Fibroblast of pulmonary artery (primary cell): ENCODE data around the gene EIPR1.
"Not testable (repeated sequence)": the region's sequence is repeated elsewhere in the genome, so short reads cannot be mapped to it uniquely, and the experiment has no call there.

Source experiments
- DNase-seq: peaks from one replicate; pipeline ENCODE4 v3.0.0-alpha.2; 2010; ENCODE audit warnings: low read depth
- H3K4me3 ChIP-seq: replicated peaks from 2 replicates; pipeline ENCODE4 v1.5.1; 2011; ENCODE audit warnings: low read depth, mild to moderate bottlenecking, control low read depth, low read length, moderate library complexity
- TF ChIP-seq, protein P1 (sequence below): IDR thresholded peaks from 2 replicates; pipeline ENCODE4 v1.5.1; 2011; ENCODE audit warnings: mild to moderate bottlenecking, control low read depth, low read length, inconsistent platforms; ENCODE audit errors: missing control alignments

The EIPR1 gene

DNA sequence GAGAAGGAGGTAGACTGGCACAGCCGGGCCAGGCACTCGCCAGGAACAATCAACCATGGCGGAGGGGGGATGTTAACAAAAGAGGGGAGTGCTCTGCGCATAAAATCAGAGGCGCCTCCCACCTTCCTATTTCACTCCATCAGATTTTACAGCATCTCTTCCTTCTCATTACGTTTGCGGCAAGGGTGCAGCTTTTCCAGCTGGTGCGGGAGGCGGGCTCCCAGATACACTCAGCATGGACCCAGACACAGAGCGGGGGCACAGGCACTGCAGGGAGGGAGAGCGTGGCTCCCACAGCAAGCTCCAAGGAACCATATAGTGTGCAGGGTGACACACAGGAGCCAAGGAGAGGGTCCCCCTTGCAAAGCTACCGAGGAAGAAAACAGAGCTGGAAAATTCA is 176.3 kb downstream of the EIPR1 start:
- H3K4me3 ChIP-seq, result no peak overlapping the region
- no peak for DNase-seq
- TF ChIP-seq, protein P1, sequence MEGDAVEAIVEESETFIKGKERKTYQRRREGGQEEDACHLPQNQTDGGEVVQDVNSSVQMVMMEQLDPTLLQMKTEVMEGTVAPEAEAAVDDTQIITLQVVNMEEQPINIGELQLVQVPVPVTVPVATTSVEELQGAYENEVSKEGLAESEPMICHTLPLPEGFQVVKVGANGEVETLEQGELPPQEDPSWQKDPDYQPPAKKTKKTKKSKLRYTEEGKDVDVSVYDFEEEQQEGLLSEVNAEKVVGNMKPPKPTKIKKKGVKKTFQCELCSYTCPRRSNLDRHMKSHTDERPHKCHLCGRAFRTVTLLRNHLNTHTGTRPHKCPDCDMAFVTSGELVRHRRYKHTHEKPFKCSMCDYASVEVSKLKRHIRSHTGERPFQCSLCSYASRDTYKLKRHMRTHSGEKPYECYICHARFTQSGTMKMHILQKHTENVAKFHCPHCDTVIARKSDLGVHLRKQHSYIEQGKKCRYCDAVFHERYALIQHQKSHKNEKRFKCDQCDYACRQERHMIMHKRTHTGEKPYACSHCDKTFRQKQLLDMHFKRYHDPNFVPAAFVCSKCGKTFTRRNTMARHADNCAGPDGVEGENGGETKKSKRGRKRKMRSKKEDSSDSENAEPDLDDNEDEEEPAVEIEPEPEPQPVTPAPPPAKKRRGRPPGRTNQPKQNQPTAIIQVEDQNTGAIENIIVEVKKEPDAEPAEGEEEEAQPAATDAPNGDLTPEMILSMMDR, result no peak

DNA sequence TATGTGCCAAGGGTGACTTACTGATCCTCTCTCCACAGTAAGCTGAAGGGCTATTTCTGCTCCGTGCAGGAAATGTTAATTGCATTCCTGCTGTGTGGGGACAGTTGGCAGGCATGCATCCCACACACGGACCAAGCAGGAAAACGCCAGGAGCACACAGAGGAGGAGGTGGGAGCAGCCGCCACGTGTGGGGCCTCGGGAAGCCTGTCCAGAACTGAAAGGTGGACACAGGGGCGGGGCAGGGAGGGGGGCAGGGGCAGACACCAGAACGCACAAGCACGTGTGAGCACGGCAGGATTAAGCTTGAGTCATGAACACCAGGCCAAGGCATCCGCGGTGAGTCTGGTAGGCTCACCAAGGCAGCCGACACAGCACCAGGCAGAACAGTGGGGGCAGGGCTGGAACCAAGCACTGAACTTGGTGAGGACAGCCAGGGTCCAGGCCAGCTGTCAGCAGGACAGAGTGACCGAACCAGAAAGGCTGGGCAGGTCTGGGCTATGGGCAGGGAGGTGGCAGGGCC is 177.1 kb downstream of the EIPR1 start:
- TF ChIP-seq, protein P1, result no peak
- no peak for DNase-seq
- no peak overlapping the region for H3K4me3 ChIP-seq

DNA sequence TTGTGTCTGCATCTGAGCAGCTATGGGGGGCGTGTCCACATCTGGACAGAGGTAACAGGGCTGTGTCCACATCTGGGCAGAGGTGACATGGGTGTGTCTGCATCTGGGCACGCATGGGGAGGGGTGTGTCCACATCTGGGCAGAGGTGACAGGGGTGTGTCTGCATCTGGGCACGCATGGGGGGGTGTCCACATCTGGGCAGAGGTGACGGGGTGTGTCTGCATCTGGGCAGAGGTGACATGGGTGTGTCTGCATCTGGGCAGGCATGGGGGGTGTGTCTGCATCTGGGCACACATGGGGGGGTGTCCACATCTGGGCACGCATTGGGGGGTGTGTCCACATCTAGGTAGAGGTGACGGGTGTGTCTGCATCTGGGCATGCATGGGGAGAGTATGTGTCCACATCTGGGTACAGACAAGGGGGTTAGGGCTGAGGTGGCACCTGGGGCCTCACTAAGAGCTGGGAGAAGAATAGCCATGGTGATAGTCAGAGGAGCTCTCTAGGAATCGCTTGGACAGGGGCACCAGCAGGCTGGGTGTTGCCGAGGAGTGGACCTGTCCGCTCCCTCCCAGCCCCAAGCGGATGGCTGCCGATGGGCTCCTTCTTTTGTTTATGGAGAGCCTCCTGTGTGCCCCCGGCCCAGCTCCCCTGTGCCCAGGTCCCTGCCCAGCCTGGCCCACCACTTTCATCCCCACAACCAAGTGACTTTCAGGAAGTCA is 177.8 kb downstream of the EIPR1 start:
- no peak for DNase-seq
- no peak overlapping the region for H3K4me3 ChIP-seq
- TF ChIP-seq, protein P1, result no peak

DNA sequence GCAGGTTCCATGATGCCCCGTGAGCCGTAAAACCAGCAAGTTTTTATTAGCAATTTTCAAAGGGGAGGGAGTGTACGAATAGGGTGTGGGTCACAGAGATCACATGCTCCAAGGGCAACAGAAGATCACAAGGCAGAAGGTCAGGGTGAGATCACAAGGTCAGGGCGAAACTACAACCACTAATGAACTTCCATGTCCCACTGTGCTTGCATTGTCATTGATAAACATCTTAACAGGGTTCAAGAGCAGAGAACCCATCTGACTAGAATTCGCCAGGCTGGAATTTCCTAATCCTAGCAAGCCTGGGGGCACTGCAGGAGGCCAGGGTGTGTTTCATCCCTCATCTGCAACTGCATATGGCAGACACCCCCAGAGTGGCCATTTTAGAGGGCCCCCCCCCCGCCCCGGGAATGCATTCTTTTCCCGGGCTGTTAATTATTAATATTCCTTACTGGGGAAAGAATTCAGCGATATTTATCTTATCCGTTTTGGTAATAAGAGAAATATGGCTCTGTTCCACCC is 178.9 kb downstream of the EIPR1 start:
- not testable (repeated sequence) for H3K4me3 ChIP-seq, DNase-seq

DNA sequence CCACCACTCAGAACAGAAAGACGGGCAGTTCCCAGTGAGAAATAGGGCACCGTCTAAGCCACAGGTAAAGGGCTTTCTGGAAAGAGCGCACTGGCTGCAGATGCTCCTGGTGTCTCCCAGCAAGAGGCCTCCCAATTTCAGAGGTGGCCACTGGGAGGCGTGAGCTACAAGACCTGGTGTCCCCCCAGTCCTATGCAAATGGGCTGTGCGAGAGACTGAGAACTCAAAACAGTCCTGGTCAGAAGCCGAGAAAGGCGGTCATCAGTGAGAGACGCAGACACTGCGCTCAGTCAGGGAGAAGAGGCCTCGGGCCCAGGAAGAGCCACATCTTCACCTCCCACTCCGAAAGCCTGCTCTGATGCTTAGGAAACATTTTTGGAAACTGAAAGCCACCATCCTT is 179.5 kb downstream of the EIPR1 start:
- H3K4me3 ChIP-seq, result no peak overlapping the region
- DNase-seq, result no peak
- TF ChIP-seq, protein P1, result no peak

DNA sequence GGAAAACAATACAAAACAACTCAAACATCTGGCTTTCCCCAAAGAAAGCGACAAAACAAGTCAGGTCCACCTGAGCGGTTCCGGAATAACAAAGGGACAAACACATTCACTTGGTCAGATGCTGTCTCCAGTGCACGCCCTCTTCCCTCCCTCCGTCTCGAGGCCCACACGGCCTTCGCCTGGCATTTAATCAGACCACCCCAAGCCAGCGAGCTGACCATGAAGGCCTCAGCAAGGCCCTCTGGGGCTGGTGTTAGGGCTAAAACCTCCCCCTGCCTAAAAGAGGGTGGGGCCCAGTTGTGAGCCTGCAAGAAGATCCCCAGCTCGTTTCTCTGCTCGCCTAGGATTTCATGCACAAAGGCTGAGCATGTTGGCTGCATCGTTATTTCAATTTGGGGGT is 180.3 kb downstream of the EIPR1 start:
- H3K4me3 ChIP-seq, result no peak overlapping the region
- no peak for DNase-seq
- TF ChIP-seq, protein P1, result no peak

DNA sequence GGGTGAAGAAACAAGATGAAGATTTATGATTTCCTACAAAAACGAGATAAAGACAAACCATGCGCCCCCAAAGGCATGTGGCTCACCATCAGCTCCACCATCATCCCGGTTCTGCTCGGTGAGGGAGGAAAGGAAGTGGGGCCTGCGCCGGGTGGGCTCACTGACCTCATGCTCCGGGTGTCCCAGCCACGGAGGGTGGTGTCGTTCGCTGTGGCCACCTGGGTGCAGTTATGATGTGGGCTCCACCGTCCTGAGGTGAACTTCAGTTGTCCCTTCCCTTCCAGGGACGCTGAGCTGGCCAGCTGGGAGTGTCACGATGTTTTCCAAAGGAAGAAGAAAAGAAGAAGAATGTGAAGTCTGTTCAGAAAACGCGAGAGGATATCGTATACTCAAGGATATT is 180.9 kb downstream of the EIPR1 start:
- TF ChIP-seq, protein P1, result no peak
- DNase-seq, result no peak
- no peak overlapping the region for H3K4me3 ChIP-seq
